IMR-90 (cell line): ENCODE data around the gene HYCC2.

Experiments
- MAFK ChIP-seq: IDR thresholded peaks from 2 replicates; pipeline ENCODE4 v1.6.1; 2012; ENCODE audit warnings: low read depth, low read length, improper control_type of control experiment
- MAZ ChIP-seq: IDR thresholded peaks from 2 replicates; pipeline ENCODE4 v1.6.1; 2012; ENCODE audit warnings: low read depth, mild to moderate bottlenecking, low read length, improper control_type of control experiment, moderate library complexity, borderline replicate concordance
- NFE2L2 ChIP-seq: fragments of 150-350 bp; IDR thresholded peaks from 2 replicates; pipeline ENCODE4 v1.6.1; 2016; ENCODE audit warnings: low read depth, mild to moderate bottlenecking, low read length
- POLR2A ChIP-seq: IDR thresholded peaks from 2 replicates; pipeline ENCODE4 v1.6.1; 2012; ENCODE audit warnings: mild to moderate bottlenecking, low read depth, low read length
- RAD21 ChIP-seq: IDR thresholded peaks from 2 replicates; pipeline ENCODE4 v1.6.1; 2012; ENCODE audit warnings: low read length, improper control_type of control experiment
- TF ChIP-seq, protein P1 (sequence below): conservative IDR thresholded peaks from 2 replicates; pipeline ENCODE4 v1.5.1; 2012; ENCODE audit warnings: mild to moderate bottlenecking, low read depth, low read length, improper control_type of control experiment

DNA sequence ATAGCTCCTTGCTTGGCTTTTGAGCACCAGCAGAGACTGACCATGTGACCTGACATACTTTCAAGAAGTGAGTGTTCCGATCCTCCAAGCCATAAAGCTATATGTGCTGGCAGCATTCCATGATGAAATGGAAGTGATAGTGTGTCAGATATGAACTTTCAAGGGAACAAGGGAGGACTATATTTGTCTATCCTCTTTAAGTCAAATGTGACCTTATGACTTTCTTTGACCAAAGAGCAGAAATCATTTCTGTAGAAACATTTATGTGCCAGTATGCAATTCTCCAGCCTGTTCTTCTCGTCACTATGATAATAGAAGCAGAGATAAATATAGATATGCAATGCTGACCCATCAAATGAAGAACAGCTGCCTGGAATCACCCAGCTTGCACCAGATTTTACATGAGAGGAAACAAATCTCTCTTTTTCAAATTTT, 14.4 kb downstream of the HYCC2 start:
- TF ChIP-seq, protein P1, sequence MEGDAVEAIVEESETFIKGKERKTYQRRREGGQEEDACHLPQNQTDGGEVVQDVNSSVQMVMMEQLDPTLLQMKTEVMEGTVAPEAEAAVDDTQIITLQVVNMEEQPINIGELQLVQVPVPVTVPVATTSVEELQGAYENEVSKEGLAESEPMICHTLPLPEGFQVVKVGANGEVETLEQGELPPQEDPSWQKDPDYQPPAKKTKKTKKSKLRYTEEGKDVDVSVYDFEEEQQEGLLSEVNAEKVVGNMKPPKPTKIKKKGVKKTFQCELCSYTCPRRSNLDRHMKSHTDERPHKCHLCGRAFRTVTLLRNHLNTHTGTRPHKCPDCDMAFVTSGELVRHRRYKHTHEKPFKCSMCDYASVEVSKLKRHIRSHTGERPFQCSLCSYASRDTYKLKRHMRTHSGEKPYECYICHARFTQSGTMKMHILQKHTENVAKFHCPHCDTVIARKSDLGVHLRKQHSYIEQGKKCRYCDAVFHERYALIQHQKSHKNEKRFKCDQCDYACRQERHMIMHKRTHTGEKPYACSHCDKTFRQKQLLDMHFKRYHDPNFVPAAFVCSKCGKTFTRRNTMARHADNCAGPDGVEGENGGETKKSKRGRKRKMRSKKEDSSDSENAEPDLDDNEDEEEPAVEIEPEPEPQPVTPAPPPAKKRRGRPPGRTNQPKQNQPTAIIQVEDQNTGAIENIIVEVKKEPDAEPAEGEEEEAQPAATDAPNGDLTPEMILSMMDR = no peak
- TF ChIP-seq POLR2A (no peak), MAFK (no peak), RAD21 (no peak), NFE2L2 (no peak), MAZ (no peak)
